ENCODE measurements around the gene ATAD2B. TPM values are rescaled to one million over a fixed set of nuclear protein-coding genes. Genes with fewer than 3 reads are reported as not detected.

ATAD2B gene
- total RNA-seq, 4 donors from 2014 or later, result 7.3 to 18.1 (median 7.7) TPM

DNA sequence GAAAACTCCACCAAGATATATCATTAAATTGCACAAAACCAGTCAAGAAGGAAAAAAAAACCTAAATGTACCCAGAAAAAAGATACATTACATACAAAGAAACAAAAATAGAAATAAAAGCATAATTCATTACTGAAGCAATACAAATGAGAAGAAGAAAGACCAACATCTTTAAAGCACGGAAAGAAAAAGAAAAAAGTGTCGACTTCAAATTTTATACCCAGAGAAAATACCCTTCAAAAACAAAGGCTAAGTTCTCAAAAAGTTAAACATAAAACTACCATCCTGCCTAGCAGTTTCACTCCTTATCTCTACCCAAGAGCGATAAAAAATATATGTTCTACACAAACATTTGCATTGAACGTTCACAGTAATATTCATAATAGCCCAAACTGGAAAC lies 82.0 kb downstream of the ATAD2B start:
- ATAC-seq (no peak), DNase-seq (no peak)
- Histone ChIP-seq H3K4me3 (no peak overlapping the region), H3K4me1 (no peaks in the 10 kb centered on the region), H3K36me3 (no peaks in the 10 kb centered on the region), H3K27me3 (no peaks in the 10 kb centered on the region), H3K27ac (no peak overlapping the region), H3K9me3 (no peaks in the 10 kb centered on the region)
- in situ Hi-C loops (cut with MboI; ENCODE audit: low sequenced_read_pairs in 4 of 4) (loop anchor here in 1 of 4 donors (25.0 kb wide), 1 partner anchor 242 kb away; the partner anchor contains the start of genes SF3B6 and TP53I3), intact Hi-C loops (cut with DNase I; ENCODE audit: low total_unique reads) (no loop called here)
- TF ChIP-seq, protein P1, sequence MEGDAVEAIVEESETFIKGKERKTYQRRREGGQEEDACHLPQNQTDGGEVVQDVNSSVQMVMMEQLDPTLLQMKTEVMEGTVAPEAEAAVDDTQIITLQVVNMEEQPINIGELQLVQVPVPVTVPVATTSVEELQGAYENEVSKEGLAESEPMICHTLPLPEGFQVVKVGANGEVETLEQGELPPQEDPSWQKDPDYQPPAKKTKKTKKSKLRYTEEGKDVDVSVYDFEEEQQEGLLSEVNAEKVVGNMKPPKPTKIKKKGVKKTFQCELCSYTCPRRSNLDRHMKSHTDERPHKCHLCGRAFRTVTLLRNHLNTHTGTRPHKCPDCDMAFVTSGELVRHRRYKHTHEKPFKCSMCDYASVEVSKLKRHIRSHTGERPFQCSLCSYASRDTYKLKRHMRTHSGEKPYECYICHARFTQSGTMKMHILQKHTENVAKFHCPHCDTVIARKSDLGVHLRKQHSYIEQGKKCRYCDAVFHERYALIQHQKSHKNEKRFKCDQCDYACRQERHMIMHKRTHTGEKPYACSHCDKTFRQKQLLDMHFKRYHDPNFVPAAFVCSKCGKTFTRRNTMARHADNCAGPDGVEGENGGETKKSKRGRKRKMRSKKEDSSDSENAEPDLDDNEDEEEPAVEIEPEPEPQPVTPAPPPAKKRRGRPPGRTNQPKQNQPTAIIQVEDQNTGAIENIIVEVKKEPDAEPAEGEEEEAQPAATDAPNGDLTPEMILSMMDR (IDR thresholded peaks at IDR 0.05 in 4 of 5, conservative IDR thresholded peaks at IDR 0.05 in 1 of 5), result no peak
- no peak for TF ChIP-seq POLR2A (IDR thresholded peaks at IDR 0.05)

DNA sequence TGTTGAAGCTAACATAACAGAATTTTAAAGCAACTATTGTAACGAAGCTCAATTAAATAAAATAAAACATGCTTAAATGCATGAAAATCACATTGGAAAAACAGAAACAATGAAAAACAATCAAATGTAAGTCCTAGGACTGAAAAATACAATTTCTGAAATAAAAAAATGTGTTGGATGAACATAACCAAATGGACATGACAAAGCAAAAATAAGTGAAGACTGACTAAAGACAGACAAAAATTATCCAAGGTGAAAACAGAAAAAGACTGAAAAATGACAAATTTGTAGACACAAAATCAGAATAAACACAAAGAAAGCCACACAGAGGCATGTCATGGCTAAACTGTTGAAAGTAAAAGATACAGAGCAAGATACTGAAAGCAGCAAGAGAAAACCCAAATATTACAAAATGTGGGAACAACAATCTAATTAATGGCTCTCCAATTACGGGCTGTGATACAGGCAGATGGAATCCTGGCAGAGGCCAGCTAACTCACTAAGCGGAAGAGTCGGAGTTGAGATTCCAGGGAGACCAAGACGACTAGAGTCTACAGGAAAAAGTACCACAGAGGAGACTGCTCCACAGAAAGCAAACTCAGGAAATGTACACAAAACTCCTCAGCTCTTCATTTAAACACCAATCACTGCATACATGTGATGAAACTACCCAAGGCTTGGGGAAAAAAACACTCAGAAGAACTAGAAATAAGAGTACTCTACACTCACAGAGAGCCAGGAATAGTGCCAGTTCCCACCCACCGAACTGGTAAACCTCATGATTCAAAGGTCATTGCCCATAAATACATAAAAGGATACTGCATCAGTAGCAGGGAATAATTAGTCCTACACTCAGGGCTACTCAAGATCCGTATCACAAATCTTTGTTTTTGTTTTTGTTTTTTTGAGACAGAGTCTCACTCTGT lies 83.6 kb downstream of the ATAD2B start:
- no peak overlapping the region for H3K4me3 ChIP-seq
- no peaks in the 10 kb centered on the region for H3K36me3 ChIP-seq
- ATAC-seq (no peak), DNase-seq (no peak)
- no peaks in the 10 kb centered on the region for H3K9me3 ChIP-seq
- TF ChIP-seq, protein P1 (IDR thresholded peaks at IDR 0.05 in 4 of 5, conservative IDR thresholded peaks at IDR 0.05 in 1 of 5), result no peak
- TF ChIP-seq POLR2A (IDR thresholded peaks at IDR 0.05), result no peak
- in situ Hi-C loops (cut with MboI; ENCODE audit: low sequenced_read_pairs in 4 of 4), result loop anchor here in 1 of 4 donors (25.0 kb wide), 1 partner anchor 244 kb away; the partner anchor contains the start of genes SF3B6 and TP53I3
- intact Hi-C loops (cut with DNase I; ENCODE audit: low total_unique reads), result no loop called here
- no peaks in the 10 kb centered on the region for H3K27me3 ChIP-seq
- H3K27ac ChIP-seq, result no peak overlapping the region
- no peaks in the 10 kb centered on the region for H3K4me1 ChIP-seq

DNA sequence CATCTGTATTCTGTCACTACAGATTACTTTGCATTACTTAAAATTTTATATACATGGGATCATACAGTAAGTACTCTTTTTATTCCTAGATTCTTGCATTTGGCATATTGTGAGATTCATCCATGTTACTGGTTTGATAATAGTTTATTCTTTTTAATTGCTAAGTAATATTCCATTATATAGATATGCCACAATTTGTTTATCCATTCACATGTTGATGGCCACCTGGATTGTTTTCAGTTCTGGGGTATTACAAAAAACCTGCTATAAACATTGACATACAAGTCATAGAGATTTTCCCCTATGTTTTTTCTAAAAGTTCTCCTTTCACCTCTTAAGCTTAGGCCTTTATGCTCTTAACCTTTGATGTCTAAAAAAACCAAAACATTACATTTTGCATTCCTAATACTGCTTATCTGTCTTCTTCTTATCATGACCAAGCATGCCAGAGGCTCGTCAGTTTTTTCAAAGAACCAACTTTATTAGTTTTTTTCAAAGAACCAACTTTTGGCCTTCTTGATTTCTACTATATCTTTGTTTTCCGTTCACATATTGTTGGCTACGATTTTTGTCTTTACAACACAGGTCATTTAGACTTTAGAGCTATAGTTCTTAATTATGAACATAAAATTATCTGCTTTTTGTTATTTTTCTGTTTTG lies 86.9 kb downstream of the ATAD2B start:
- in situ Hi-C loops (cut with MboI; ENCODE audit: low sequenced_read_pairs in 4 of 4) (loop anchor here in 1 of 4 donors (25.0 kb wide), 1 partner anchor 247 kb away; the partner anchor contains the start of genes SF3B6 and TP53I3), intact Hi-C loops (cut with DNase I; ENCODE audit: low total_unique reads) (no loop called here)
- no peak for ATAC-seq
- TF ChIP-seq, protein P1 (IDR thresholded peaks at IDR 0.05 in 4 of 5, conservative IDR thresholded peaks at IDR 0.05 in 1 of 5), result no peak
- TF ChIP-seq POLR2A (IDR thresholded peaks at IDR 0.05), result no peak
- Histone ChIP-seq H3K4me1 (no peaks in the 10 kb centered on the region), H3K27ac (no peak overlapping the region), H3K4me3 (no peak overlapping the region), H3K27me3 (no peaks in the 10 kb centered on the region), H3K36me3 (peaks cover 0 to 5% of the 10 kb centered on the region in 2 donors), H3K9me3 (no peaks in the 10 kb centered on the region)
- DNase-seq, result no peak

DNA sequence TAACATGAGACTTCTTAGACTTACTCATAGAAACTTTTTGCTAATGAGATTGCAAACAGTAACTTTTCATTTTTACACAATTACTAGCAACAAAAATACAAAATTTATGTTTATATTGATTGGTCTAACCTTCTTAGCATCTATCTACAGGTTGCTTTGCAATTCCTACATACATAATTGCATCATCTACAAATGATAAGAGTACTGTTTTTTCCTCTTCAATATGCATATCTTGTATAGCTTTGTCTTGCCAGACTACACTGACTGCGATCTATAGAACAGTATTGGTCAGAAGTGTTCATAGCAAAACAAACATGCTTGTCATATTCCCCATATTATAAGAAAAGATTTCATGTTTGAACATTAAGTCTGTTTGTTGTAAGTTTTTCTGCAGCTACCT lies 87.9 kb downstream of the ATAD2B start:
- no peaks in the 10 kb centered on the region for H3K9me3 ChIP-seq
- peaks cover 0 to 5% of the 10 kb centered on the region in 2 donors for H3K36me3 ChIP-seq
- DNase-seq (no peak), ATAC-seq (no peak)
- H3K27ac ChIP-seq, result no peak overlapping the region
- H3K4me1 ChIP-seq, result no peaks in the 10 kb centered on the region
- TF ChIP-seq, protein P1 (IDR thresholded peaks at IDR 0.05 in 4 of 5, conservative IDR thresholded peaks at IDR 0.05 in 1 of 5), result no peak
- TF ChIP-seq POLR2A (IDR thresholded peaks at IDR 0.05), result no peak
- no peaks in the 10 kb centered on the region for H3K27me3 ChIP-seq
- H3K4me3 ChIP-seq, result no peak overlapping the region
- intact Hi-C loops (cut with DNase I; ENCODE audit: low total_unique reads), result no loop called here
- in situ Hi-C loops (cut with MboI; ENCODE audit: low sequenced_read_pairs in 4 of 4), result loop anchor here in 1 of 4 donors (25.0 kb wide), 1 partner anchor 248 kb away; the partner anchor contains the start of genes SF3B6 and TP53I3

Measured in gastrocnemius medialis (tissue), 4 donors.